Neural cell (in vitro differentiated cells): ENCODE measurements around the gene APBA2.

ENCODE experiments used
- EP300 ChIP-seq: fragments of 450-650 bp; conservative IDR thresholded peaks from 2 replicates; pipeline ENCODE4 v1.6.1; 2014; ENCODE audit warnings: antibody characterized with exemption, mild to moderate bottlenecking, moderate library complexity; ENCODE audit not compliant: poor library complexity, severe bottlenecking
- EZH2 ChIP-seq: fragments of 200-600, 300-800 bp; shearing (Covaris generic), sonication (generic); IDR thresholded peaks from 2 replicates; pipeline ENCODE4 v1.6.1; 2014; ENCODE audit warnings: antibody characterized with exemption, low read length, borderline replicate concordance, mild to moderate bottlenecking; ENCODE audit not compliant: insufficient read depth, poor library complexity, severe bottlenecking
- POLR2AphosphoS5 ChIP-seq: IDR thresholded peaks from 2 replicates; pipeline ENCODE4 v1.6.1; 2012
- TAF1 ChIP-seq: IDR thresholded peaks from 2 replicates; pipeline ENCODE4 v1.6.1; 2012; ENCODE audit warnings: low read depth
- TF ChIP-seq, protein P1 (sequence below): fragments of 450-650 bp; IDR thresholded peaks from 2 replicates; pipeline ENCODE4 v1.5.1; 2014; ENCODE audit warnings: antibody characterized with exemption, mild to moderate bottlenecking, moderate library complexity; ENCODE audit not compliant: poor library complexity, severe bottlenecking
- TF ChIP-seq, protein P2 (sequence below): IDR thresholded peaks from 2 replicates; pipeline ENCODE4 v1.6.1; 2012; ENCODE audit warnings: borderline replicate concordance

DNA sequence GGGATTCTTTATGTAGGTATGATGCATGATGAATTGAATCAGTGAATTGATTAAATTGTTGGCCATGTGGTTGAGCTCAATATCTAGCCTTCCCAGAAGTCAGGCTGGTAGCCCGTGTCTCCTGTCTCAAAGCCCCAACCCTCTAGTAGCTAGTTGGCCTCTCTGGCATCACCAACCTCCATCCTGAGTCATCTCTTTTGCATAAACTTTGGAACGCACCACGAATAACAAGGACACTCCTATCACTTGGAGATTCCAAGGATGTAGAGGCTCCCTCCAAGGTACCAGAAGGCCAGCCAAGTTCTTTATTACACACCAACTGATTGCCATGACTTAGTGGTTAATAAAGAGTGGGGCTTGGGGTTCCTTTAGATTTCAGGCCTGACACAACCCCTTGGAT is 148.4 kb downstream of the APBA2 start:
- TF ChIP-seq, protein P1, sequence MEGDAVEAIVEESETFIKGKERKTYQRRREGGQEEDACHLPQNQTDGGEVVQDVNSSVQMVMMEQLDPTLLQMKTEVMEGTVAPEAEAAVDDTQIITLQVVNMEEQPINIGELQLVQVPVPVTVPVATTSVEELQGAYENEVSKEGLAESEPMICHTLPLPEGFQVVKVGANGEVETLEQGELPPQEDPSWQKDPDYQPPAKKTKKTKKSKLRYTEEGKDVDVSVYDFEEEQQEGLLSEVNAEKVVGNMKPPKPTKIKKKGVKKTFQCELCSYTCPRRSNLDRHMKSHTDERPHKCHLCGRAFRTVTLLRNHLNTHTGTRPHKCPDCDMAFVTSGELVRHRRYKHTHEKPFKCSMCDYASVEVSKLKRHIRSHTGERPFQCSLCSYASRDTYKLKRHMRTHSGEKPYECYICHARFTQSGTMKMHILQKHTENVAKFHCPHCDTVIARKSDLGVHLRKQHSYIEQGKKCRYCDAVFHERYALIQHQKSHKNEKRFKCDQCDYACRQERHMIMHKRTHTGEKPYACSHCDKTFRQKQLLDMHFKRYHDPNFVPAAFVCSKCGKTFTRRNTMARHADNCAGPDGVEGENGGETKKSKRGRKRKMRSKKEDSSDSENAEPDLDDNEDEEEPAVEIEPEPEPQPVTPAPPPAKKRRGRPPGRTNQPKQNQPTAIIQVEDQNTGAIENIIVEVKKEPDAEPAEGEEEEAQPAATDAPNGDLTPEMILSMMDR: no peak
- TF ChIP-seq POLR2AphosphoS5 (no peak), EP300 (no peak), EZH2 (no peak), TAF1 (no peak)
- TF ChIP-seq, protein P2, sequence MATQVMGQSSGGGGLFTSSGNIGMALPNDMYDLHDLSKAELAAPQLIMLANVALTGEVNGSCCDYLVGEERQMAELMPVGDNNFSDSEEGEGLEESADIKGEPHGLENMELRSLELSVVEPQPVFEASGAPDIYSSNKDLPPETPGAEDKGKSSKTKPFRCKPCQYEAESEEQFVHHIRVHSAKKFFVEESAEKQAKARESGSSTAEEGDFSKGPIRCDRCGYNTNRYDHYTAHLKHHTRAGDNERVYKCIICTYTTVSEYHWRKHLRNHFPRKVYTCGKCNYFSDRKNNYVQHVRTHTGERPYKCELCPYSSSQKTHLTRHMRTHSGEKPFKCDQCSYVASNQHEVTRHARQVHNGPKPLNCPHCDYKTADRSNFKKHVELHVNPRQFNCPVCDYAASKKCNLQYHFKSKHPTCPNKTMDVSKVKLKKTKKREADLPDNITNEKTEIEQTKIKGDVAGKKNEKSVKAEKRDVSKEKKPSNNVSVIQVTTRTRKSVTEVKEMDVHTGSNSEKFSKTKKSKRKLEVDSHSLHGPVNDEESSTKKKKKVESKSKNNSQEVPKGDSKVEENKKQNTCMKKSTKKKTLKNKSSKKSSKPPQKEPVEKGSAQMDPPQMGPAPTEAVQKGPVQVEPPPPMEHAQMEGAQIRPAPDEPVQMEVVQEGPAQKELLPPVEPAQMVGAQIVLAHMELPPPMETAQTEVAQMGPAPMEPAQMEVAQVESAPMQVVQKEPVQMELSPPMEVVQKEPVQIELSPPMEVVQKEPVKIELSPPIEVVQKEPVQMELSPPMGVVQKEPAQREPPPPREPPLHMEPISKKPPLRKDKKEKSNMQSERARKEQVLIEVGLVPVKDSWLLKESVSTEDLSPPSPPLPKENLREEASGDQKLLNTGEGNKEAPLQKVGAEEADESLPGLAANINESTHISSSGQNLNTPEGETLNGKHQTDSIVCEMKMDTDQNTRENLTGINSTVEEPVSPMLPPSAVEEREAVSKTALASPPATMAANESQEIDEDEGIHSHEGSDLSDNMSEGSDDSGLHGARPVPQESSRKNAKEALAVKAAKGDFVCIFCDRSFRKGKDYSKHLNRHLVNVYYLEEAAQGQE: no peak
